NB4 (cell line): ENCODE data around the gene RIGI.
"Not testable (repeated sequence)": the region's sequence is repeated elsewhere in the genome, so short reads cannot be mapped to it uniquely, and the experiment has no call there.

Experiments
- TF ChIP-seq, protein P1 (sequence below): IDR thresholded peaks from one replicate; pipeline ENCODE4 v1.5.1; 2012; ENCODE audit warnings: low read depth, low read length
- TF ChIP-seq, protein P2 (sequence below): IDR thresholded peaks from 2 replicates; pipeline ENCODE4 v1.6.1; 2011; ENCODE audit warnings: low read depth, low read length

DNA sequence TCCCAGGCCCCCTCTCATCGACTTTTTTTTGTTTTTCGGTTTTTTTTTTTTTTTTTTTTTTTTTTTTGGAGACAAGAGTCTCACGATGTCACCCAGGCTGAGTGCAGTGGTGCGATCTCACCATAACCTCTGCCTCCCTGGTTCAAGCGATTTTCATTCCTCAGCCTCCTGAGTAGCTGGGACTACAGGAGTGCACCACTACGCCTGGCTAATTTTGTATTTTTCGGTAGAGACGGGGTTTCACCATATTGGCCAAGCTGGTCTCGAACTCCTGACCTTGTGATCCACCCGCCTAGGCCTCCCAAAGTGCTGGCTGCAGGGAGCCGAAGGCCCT, 1.5 kb downstream of the RIGI start:
- TF ChIP-seq, protein P1, sequence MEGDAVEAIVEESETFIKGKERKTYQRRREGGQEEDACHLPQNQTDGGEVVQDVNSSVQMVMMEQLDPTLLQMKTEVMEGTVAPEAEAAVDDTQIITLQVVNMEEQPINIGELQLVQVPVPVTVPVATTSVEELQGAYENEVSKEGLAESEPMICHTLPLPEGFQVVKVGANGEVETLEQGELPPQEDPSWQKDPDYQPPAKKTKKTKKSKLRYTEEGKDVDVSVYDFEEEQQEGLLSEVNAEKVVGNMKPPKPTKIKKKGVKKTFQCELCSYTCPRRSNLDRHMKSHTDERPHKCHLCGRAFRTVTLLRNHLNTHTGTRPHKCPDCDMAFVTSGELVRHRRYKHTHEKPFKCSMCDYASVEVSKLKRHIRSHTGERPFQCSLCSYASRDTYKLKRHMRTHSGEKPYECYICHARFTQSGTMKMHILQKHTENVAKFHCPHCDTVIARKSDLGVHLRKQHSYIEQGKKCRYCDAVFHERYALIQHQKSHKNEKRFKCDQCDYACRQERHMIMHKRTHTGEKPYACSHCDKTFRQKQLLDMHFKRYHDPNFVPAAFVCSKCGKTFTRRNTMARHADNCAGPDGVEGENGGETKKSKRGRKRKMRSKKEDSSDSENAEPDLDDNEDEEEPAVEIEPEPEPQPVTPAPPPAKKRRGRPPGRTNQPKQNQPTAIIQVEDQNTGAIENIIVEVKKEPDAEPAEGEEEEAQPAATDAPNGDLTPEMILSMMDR: not testable (repeated sequence)
- TF ChIP-seq, protein P2, sequence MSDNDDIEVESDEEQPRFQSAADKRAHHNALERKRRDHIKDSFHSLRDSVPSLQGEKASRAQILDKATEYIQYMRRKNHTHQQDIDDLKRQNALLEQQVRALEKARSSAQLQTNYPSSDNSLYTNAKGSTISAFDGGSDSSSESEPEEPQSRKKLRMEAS: not testable (repeated sequence)
